Activated effector memory CD4-positive, alpha-beta T cell treated with Interleukin-2 at 50 U/mL for 16 hours (primary cell): ENCODE measurements around the gene DLX5.

Source experiments
- DNase-seq: peaks from one replicate; pipeline ENCODE4 v3.0.0-alpha.2; 2020

DLX5 gene

GRCh38 chr7:96987719-96988118 lies 36.9 kb downstream of the DLX5 start:
- DNase-seq, result no peak

DNA sequence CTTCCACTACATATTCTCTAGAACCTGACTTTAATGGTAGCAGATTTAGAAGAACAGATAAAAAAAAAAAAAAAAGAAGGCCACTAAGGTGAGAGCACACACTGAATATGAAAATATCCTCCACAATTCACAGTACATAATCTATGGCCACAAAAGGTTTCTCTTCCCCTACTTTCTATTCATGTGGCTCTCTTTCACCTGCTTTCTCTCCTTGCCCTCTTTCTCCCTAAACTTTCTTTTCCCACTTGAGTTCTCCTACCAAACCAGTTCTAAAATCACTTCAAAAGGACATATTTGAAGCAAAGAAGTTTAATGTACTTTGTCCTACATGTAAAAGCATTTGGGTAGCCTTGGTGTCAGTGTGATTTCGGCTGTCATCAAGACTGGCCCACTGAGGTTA lies 37.7 kb downstream of the DLX5 start:
- DNase-seq, result no peak

GRCh38 chr7:96985992-96986391 lies 38.6 kb downstream of the DLX5 start:
- DNase-seq, result no peak

GRCh38 chr7:96982586-96982985 lies 42.0 kb downstream of the DLX5 start:
- no peak for DNase-seq

- no peak for DNase-seq
These were observed 44.9 kb downstream of the DLX5 start for GRCh38 chr7:96979551-96980276.

GRCh38 chr7:96977445-96977844 lies 47.2 kb downstream of the DLX5 start:
- no peak for DNase-seq

DNA sequence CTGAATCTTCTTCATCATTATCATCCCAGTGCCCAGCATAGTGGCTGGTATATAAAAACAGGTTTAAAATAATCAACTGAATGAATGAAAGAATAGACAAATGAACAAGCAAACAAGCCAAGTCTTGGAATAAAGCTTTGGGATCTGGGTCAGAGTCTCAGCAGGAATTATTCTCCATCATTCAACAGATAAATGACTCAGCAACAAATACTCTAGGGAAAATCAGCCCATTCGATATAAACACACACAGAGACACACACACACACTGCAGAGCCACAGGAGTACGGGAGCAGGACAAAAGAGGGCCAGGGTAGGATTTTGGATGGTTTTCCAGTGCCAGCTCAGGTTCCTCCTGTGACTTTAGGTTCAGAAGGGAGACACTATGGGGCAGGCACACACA lies 48.5 kb downstream of the DLX5 start:
- no peak for DNase-seq

DNA sequence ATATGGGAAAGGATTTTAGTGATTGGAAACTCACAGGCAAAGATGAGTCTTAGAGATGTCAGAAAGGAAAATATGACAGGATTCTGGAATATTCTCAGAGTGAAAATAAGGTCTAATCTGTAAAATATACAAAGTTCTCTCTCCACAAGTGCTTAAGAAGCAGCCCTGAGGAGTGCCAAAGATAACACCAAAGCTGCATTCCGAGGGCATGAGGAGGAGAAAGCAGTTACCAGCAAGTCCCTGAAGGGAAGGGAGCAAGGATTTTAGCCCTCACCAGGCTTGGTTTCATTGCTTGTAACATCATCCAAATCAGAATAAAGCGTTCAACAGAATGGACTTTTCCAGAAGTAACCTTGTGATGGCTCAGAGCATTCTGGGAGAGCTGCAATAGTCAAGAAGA lies 50.6 kb downstream of the DLX5 start:
- DNase-seq, result no peak

DNA sequence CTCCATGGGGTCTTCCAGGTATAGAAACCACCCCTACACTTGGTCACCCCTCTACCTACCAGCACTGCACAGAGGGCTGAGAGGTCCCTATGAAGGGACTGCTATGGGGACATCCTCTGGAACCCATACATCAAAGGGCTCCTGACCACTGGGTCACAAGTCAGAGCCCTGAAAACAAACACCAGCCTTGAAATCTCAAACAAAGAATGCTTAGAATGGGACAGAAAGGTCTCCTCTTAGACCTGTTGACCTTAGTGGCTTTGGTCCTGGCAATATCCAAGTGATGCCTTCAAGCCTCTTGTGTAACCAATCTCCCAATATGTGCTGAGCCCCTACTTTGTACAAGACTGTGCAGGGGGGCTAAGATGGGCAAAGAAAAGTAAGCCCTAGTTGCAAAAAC lies 53.9 kb downstream of the DLX5 start:
- no peak for DNase-seq
